ENCODE results near the gene AK3.

The AK3 gene

GRCh38 chr9:4704129-4704528 is 36.9 kb downstream of the AK3 start:
- Histone ChIP-seq H3K4me3 (replicated peaks; ENCODE audit: insufficient read depth, low read length) (no peak overlapping the region), H3K27ac (replicated peaks) (no peak overlapping the region), H3K27me3 (ENCODE audit: insufficient read depth, poor library complexity, severe bottlenecking) (no peaks in the 10 kb centered on the region)
- TF ChIP-seq, protein P1, sequence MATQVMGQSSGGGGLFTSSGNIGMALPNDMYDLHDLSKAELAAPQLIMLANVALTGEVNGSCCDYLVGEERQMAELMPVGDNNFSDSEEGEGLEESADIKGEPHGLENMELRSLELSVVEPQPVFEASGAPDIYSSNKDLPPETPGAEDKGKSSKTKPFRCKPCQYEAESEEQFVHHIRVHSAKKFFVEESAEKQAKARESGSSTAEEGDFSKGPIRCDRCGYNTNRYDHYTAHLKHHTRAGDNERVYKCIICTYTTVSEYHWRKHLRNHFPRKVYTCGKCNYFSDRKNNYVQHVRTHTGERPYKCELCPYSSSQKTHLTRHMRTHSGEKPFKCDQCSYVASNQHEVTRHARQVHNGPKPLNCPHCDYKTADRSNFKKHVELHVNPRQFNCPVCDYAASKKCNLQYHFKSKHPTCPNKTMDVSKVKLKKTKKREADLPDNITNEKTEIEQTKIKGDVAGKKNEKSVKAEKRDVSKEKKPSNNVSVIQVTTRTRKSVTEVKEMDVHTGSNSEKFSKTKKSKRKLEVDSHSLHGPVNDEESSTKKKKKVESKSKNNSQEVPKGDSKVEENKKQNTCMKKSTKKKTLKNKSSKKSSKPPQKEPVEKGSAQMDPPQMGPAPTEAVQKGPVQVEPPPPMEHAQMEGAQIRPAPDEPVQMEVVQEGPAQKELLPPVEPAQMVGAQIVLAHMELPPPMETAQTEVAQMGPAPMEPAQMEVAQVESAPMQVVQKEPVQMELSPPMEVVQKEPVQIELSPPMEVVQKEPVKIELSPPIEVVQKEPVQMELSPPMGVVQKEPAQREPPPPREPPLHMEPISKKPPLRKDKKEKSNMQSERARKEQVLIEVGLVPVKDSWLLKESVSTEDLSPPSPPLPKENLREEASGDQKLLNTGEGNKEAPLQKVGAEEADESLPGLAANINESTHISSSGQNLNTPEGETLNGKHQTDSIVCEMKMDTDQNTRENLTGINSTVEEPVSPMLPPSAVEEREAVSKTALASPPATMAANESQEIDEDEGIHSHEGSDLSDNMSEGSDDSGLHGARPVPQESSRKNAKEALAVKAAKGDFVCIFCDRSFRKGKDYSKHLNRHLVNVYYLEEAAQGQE (IDR thresholded peaks at IDR 0.05; ENCODE audit: insufficient replicate concordance, low read depth), result no peak
- TF ChIP-seq CTCF (IDR thresholded peaks at IDR 0.05; ENCODE audit: insufficient read depth, low read length) (no peak), SPI1 (IDR thresholded peaks at IDR 0.05; ENCODE audit: borderline replicate concordance, low read depth) (no peak), POLR2AphosphoS5 (IDR thresholded peaks at IDR 0.05; ENCODE audit: low read depth) (no peak), GABPA (IDR thresholded peaks at IDR 0.05; ENCODE audit: low read depth) (no peak)
- DNase-seq (ENCODE audit: low read depth in 1 of 2, low spot score in 1 of 2), result no peak

DNA sequence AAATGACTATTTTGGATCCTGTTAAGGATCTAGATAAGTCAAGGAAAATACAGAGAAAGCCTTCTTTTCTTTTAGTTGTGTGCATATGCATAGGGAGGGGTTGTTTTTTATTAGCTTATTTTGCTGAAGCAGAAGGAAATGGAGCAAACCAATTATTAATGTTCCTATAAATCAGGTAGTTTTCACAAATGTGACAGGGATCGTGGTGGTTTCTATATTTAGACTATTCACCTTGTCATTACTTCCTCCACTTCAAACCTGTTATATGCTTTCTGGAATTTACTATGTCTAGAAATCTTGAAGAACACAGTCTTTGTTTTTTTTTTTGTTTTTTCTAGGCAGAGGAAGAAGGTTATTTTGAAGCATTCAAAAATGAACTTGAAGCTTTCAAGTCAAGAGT is 39.5 kb downstream of the AK3 start:
- Histone ChIP-seq H3K27ac (replicated peaks) (no peak overlapping the region), H3K27me3 (ENCODE audit: insufficient read depth, poor library complexity, severe bottlenecking) (no peaks in the 10 kb centered on the region), H3K4me3 (replicated peaks; ENCODE audit: insufficient read depth, low read length) (no peak overlapping the region)
- TF ChIP-seq POLR2AphosphoS5 (IDR thresholded peaks at IDR 0.05; ENCODE audit: low read depth), result no peak
- TF ChIP-seq, protein P1 (IDR thresholded peaks at IDR 0.05; ENCODE audit: insufficient replicate concordance, low read depth), result no peak
- no peak for DNase-seq (ENCODE audit: low read depth in 1 of 2, low spot score in 1 of 2)

GRCh38 chr9:4700932-4701331 is 40.1 kb downstream of the AK3 start:
- TF ChIP-seq POLR2AphosphoS5 (IDR thresholded peaks at IDR 0.05; ENCODE audit: low read depth) (no peak), SPI1 (IDR thresholded peaks at IDR 0.05; ENCODE audit: borderline replicate concordance, low read depth) (no peak), GABPA (IDR thresholded peaks at IDR 0.05; ENCODE audit: low read depth) (no peak), CTCF (IDR thresholded peaks at IDR 0.05; ENCODE audit: insufficient read depth, low read length) (no peak)
- TF ChIP-seq, protein P1 (IDR thresholded peaks at IDR 0.05; ENCODE audit: insufficient replicate concordance, low read depth), result no peak
- no peak overlapping the region for H3K27ac ChIP-seq (replicated peaks)
- no peaks in the 10 kb centered on the region for H3K27me3 ChIP-seq (ENCODE audit: insufficient read depth, poor library complexity, severe bottlenecking)
- H3K4me3 ChIP-seq (replicated peaks; ENCODE audit: insufficient read depth, low read length), result no peak overlapping the region
- no peak for DNase-seq (ENCODE audit: low read depth in 1 of 2, low spot score in 1 of 2)

GRCh38 chr9:4700091-4700490 is 40.9 kb downstream of the AK3 start:
- Histone ChIP-seq H3K4me3 (replicated peaks; ENCODE audit: insufficient read depth, low read length) (no peak overlapping the region), H3K27ac (replicated peaks) (no peak overlapping the region), H3K27me3 (ENCODE audit: insufficient read depth, poor library complexity, severe bottlenecking) (no peaks in the 10 kb centered on the region)
- DNase-seq (ENCODE audit: low read depth in 1 of 2, low spot score in 1 of 2), result no peak
- TF ChIP-seq GABPA (IDR thresholded peaks at IDR 0.05; ENCODE audit: low read depth) (no peak), SPI1 (IDR thresholded peaks at IDR 0.05; ENCODE audit: borderline replicate concordance, low read depth) (no peak), CTCF (IDR thresholded peaks at IDR 0.05; ENCODE audit: insufficient read depth, low read length) (no peak), POLR2AphosphoS5 (IDR thresholded peaks at IDR 0.05; ENCODE audit: low read depth) (no peak)
- TF ChIP-seq, protein P1 (IDR thresholded peaks at IDR 0.05; ENCODE audit: insufficient replicate concordance, low read depth), result no peak
